ENCODE data around the gene LPP. TPM values are rescaled to one million over a fixed set of nuclear protein-coding genes. Genes with fewer than 3 reads are reported as not detected.

The LPP gene
- total and polyA plus RNA-seq, 10 of the 15 experiments (the other 5 are each of a cell fraction or from before 2014, with no cell fraction given), result under 0.01 to 0.62 (median 0.03) TPM

DNA sequence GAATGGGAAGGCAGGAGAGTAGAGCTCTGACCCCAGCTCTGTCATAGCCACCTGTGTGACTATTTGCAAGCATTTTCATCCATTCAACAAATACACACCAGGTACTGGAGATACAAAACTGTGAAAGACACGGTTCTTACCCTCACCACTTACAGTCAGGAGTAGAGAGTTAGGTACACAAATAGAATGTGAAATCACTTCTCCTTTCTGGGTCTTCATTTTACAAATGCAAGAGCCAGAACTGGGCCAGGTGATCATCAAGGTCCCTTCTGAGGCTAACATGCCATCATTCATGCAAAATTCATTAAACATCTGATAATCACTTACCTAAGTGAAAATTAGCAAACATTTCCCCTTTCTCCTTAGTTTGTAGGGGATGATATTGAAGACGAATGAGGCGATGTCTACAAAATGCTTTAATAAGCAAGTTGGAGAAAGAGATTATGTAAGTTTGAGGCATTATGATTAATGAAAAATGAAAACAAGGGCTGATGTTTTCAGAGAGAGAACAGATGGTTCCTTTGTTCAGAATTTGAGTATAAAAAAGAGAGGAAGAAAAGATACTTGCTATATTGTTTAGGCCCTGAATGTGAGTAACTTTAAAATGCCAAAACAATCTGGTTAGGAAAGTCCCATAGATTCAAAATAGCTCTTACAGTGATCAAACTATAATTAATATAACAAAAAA, 88.6 kb downstream of the LPP start:
- FAIRE-seq, result no peak
- no peak overlapping the region for H3K9ac ChIP-seq (ENCODE audit: control insufficient read depth, insufficient read depth, low read length)
- no peaks in the 10 kb centered on the region for H3K4me1 ChIP-seq (ENCODE audit: control insufficient read depth, insufficient read depth, low read length)
- H2AFZ ChIP-seq (ENCODE audit: control insufficient read depth, low read depth, low read length), result no peak overlapping the region
- no TSS peak for BruUV-seq (replicated peaks)
- no peak overlapping the region for H3K4me3 ChIP-seq
- ChIA-PET CTCF (no interaction called here), POLR2A (no interaction called here), RAD21 (ENCODE audit: unreplicated experiment) (no interaction called here), SMC1A (ENCODE audit: uncharacterized antibody, unreplicated experiment) (no interaction called here)
- no peaks in the 10 kb centered on the region for H3K36me3 ChIP-seq (ENCODE audit: control insufficient read depth in 2 of 2, insufficient read depth in 2 of 2, low read length in 1 of 2)
- DNase-seq (ENCODE audit: low read depth, low spot score), result no peak
- H3K27ac ChIP-seq (ENCODE audit: control insufficient read depth, insufficient read depth), result no peak overlapping the region
- H3K79me2 ChIP-seq (ENCODE audit: control insufficient read depth, insufficient read depth, low read length), result no peaks in the 10 kb centered on the region
- no peak for ATAC-seq
- in situ Hi-C loops (cut with MboI), result no loop called here
- H3K9me3 ChIP-seq (replicated peaks; ENCODE audit: control insufficient read depth, insufficient read depth, low read length), result no peaks in the 10 kb centered on the region
- no peak overlapping the region for H3K4me2 ChIP-seq (ENCODE audit: control insufficient read depth, insufficient read depth)
- 57% methylated on average over 3 of the region's 3 CpGs for WGBS (ENCODE audit: insufficient coverage, insufficient replicate concordance, low lambda C conversion rate, missing lambda C conversion rate)
- H4K20me1 ChIP-seq (ENCODE audit: control insufficient read depth, insufficient read depth), result no peaks in the 10 kb centered on the region
- intact Hi-C loops (cut with micrococcal nuclease; ENCODE audit: unreplicated experiment), result no loop called here
- peaks cover 0 to 3% of the 10 kb centered on the region in 2 experiments; a peak in 2 of 4 replicates for H3K27me3 ChIP-seq (replicated peaks in 1 of 2; ENCODE audit: control insufficient read depth in 2 of 2, insufficient read depth in 2 of 2, low read length in 1 of 2)
- TF ChIP-seq SMC3 (IDR thresholded peaks at IDR 0.05; ENCODE audit: borderline replicate concordance, low read length) (no peak), NFIC (IDR thresholded peaks at IDR 0.05; ENCODE audit: low read depth, low read length) (no peak), ESRRA (IDR thresholded peaks at IDR 0.05; ENCODE audit: low read length) (no peak), STAT3 (IDR thresholded peaks at IDR 0.05; ENCODE audit: low read depth, low read length) (no peak), WRNIP1 (IDR thresholded peaks at IDR 0.05; ENCODE audit: borderline replicate concordance, low read depth, low read length) (no peak), RUNX3 (IDR thresholded peaks at IDR 0.05; ENCODE audit: low read length) (no peak), MYB (IDR thresholded peaks at IDR 0.05; ENCODE audit: borderline replicate concordance, low read depth, low read length) (no peak), POLR2A (IDR thresholded peaks at IDR 0.05; ENCODE audit: low read depth, low read length) (no peak), SREBF2 (IDR thresholded peaks at IDR 0.05; ENCODE audit: low read length) (no peak), SMAD5 (IDR thresholded peaks at IDR 0.05; ENCODE audit: low read depth) (no peak), RB1 (IDR thresholded peaks at IDR 0.05; ENCODE audit: borderline replicate concordance) (no peak), RAD51 (IDR thresholded peaks at IDR 0.05) (no peak), ZZZ3 (IDR thresholded peaks at IDR 0.05; ENCODE audit: control insufficient read depth, insufficient read length, low read depth) (no peak), STAT1 (conservative IDR thresholded peaks at IDR 0.05) (no peak), FOXK2 (IDR thresholded peaks at IDR 0.05) (no peak), NFYA (IDR thresholded peaks at IDR 0.05; ENCODE audit: borderline replicate concordance, low read depth, low read length) (no peak)
- TF ChIP-seq, protein P1, sequence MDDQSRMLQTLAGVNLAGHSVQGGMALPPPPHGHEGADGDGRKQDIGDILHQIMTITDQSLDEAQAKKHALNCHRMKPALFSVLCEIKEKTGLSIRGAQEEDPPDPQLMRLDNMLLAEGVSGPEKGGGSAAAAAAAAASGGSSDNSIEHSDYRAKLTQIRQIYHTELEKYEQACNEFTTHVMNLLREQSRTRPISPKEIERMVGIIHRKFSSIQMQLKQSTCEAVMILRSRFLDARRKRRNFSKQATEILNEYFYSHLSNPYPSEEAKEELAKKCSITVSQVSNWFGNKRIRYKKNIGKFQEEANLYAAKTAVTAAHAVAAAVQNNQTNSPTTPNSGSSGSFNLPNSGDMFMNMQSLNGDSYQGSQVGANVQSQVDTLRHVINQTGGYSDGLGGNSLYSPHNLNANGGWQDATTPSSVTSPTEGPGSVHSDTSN (IDR thresholded peaks at IDR 0.05; ENCODE audit: insufficient replicate concordance, low read depth, low read length), result no peak
- TF ChIP-seq, protein P2, sequence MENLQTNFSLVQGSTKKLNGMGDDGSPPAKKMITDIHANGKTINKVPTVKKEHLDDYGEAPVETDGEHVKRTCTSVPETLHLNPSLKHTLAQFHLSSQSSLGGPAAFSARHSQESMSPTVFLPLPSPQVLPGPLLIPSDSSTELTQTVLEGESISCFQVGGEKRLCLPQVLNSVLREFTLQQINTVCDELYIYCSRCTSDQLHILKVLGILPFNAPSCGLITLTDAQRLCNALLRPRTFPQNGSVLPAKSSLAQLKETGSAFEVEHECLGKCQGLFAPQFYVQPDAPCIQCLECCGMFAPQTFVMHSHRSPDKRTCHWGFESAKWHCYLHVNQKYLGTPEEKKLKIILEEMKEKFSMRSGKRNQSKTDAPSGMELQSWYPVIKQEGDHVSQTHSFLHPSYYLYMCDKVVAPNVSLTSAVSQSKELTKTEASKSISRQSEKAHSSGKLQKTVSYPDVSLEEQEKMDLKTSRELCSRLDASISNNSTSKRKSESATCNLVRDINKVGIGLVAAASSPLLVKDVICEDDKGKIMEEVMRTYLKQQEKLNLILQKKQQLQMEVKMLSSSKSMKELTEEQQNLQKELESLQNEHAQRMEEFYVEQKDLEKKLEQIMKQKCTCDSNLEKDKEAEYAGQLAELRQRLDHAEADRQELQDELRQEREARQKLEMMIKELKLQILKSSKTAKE (IDR thresholded peaks at IDR 0.05; ENCODE audit: low read depth, poor library complexity, severe bottlenecking), result no peak
- TF ChIP-seq, protein P3, sequence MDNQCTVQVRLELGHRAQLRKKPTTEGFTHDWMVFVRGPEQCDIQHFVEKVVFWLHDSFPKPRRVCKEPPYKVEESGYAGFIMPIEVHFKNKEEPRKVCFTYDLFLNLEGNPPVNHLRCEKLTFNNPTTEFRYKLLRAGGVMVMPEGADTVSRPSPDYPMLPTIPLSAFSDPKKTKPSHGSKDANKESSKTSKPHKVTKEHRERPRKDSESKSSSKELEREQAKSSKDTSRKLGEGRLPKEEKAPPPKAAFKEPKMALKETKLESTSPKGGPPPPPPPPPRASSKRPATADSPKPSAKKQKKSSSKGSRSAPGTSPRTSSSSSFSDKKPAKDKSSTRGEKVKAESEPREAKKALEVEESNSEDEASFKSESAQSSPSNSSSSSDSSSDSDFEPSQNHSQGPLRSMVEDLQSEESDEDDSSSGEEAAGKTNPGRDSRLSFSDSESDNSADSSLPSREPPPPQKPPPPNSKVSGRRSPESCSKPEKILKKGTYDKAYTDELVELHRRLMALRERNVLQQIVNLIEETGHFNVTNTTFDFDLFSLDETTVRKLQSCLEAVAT (IDR thresholded peaks at IDR 0.05), result no peak

Measured in GM12878 (cell line).